ENCODE measurements around the gene SLC7A14. TPM values are rescaled to one million over a fixed set of nuclear protein-coding genes. Genes with fewer than 3 reads are reported as not detected.

Gene SLC7A14
- total RNA-seq = not detected in 2 replicates

DNA sequence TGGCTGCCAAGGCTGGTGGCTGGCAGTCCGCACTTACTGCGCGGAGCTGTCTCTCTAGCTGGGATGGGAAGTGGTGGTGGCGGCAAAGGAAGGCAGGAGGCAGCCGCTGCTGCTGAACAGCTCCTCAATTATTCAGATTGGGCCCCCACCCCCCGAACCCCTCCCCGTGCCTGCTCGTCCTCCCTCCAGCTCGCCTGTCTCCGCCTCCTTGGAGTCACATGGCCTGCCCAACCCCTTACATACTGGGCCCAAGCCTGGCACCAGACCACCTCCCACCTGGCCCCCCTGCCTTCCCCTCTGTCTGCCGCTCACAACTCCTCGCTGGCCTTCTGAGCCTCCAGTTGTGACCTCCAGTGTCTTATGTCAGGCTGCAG is at the start of gene SLC7A14:
SLC7A14 (minus strand) TSS at position 139 of the 374 bp plus-strand sequence. CDS start 59,139 bp downstream, outside the sequence.
- intact Hi-C loops (cut with micrococcal nuclease) = loop anchor here (10.0 kb wide), 2 partner anchors 171 to 921 kb away; partner anchors contain the start of genes CLDN11 and MECOM

DNA sequence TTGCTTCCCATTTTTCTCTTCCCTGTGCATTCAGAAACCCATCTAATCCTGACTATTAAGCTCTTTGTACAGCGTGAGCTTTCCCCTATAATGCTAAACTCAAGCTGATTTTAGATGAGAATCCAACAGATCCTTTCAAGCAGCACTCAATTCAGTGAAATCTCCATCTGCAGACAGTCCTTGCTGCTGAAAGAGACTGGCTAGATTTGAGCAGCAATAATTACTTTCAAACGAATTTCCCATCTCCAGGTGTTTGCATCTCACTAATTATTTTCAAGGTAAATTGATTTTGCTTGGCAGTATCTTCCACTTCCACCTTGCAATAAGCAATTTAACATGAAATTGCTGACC is 49.5 kb upstream of the SLC7A14 start:
- intact Hi-C loops (cut with micrococcal nuclease) = no loop called here

DNA sequence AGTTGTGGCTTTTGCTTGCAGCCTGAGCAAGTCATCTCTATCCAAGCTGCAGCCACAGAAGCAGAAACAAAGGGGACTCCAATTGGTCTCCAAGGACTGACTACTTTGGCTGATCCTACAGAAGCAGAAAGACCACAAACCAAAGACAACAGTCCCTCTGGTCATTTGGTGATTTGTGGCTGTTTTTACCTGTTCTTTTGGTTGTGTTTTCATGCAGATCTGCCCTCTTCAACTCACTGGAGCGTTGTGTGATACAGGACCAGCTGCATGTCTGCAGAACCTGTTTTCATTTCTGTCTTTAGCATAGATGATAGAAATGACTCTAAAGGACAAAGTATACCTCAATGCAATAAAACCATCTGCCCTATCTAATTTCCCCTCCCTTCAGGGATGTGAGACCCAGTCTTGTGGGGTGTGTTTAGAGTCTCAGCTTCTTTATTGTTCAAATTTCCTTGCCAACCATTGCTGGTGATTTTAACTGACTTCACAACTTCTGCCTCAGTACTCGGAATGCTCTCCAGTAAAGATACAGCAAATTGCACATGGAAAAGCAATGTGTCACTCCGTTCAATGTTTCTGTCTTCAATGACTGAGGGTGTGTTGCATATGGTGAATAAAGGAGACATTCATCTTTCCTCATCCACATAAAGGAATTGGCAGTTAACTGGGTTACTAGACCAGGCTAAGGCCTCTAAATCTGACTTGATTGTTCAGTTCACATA is 48.9 kb upstream of the SLC7A14 start:
- intact Hi-C loops (cut with micrococcal nuclease) = no loop called here

DNA sequence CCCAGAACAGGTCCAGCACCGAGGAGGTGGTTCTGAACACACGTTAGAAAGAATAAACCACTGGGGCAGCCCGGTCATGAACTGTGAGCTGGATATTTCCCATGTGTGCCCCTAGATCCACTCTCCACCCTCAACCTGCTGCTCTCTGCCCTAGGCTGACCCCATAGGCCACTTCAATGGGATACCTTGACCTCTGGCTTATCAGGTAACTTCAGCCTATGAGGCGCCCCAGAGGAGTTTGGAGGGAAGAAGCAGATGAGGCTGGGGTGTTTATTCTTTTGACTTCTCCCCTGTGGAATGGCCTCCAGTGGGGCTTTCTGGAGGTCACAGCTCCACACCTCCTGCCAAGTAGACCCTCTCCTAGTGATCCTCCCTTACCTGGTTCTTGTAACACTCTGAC is 47.7 kb upstream of the SLC7A14 start:
- intact Hi-C loops (cut with micrococcal nuclease) = no loop called here

DNA sequence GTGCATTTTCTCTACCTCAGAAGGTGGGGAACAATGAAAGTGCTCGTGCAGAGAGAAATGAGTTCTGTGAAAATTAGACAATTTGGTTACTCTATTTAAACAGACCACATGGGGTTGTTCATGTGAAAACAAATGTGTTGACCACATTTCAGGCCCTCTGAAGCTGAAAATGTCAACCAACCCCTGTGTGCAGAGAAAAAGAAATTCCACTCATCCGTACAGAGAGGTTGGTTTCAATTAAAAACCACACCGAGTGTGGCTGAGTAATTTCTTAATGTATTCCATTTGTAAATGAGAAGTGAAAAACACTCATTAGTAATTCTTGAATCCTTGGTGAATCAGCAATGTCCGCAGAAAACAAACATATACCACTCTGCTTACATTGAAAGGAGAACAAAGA is 46.9 kb upstream of the SLC7A14 start:
- intact Hi-C loops (cut with micrococcal nuclease) = no loop called here

DNA sequence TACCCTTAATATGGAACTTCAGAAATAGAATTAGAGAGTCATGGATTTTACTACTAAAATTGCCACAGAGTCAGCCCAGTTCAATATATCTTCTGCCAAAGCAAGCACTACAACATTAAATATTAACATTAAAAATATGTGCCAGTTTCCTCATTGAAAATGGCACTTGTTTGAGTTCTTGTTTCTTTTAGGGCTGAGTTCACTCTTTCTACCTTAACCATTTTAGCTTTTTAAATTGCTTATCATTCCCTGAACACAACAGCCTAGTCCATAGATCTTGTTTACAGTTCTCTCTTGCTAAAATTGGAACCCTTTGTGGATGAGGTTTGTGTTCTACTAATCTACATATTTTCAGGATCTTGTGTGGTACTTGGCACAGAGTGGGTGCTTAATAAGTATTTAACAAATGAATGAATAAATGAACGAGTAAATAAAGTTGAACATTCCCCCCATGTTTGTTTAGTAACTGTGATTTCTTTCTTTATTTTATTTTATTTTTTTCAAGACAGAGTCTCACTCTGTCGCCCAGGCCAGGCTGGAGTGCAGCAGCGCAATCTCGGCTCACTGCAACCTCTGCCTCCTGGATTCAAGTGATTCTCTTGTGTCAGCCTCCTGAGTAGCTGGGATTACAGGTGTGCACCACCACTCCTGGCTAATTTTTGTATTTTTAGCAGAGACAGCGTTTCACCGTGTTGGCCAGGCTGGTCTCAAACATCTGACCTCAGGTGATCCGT is 46.0 kb upstream of the SLC7A14 start:
- intact Hi-C loops (cut with micrococcal nuclease) = no loop called here

DNA sequence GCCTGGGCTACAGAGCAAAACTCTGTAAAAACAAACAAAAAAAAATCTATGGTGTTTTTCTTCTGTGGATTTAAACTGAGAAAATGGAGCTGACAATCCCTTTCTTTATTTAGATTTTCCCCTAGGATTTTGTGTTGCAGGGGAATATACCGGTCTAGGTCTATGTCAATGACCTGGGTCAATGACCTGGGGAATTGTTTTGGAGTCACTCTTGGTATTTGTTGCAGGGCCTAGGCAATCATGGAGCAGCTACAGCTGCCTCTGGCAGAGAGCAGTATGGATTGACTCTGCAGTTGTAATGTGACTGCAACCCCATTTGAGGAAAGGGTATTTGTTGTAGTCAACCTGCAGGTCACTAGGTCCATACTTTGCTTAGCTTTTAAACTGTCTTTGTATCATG is 37.6 kb upstream of the SLC7A14 start:
- intact Hi-C loops (cut with micrococcal nuclease) = no loop called here

DNA sequence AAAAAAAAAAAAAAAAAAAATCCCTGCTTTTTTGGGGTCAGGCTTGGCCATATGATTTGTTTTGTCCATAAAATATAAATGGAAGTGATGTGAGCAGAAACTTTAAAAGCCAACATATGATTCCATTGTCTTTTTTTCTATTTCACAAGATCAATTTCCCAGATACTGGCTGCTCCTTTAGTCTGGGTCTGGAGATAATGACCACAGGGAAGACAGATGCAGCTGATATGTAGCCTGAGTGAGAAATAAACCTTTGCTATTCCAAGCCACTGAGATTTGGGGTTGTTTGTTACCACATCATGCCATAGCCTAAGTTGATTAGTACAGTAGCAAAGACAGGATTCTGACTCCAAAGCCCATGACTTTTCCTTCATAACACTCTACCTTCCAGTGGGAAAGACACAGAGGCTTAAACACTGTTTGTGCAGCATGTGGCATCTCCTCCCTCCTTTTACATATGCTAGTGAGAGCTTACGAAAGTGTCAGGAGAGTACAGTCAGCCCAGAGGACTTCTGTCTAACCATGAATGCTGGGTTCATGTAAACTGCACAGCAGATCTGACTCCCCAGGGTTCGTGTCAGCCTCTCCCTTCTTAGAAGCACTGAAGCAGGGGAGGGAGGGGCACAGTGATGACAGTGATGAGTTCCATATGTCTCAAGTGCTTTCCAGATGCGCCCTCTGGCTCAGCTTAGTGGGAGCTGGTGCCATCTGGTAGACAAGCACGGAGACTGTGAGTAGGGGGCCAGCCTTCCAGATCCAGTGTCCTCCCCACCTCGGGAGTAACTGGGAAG is 36.7 kb upstream of the SLC7A14 start:
- intact Hi-C loops (cut with micrococcal nuclease) = no loop called here

DNA sequence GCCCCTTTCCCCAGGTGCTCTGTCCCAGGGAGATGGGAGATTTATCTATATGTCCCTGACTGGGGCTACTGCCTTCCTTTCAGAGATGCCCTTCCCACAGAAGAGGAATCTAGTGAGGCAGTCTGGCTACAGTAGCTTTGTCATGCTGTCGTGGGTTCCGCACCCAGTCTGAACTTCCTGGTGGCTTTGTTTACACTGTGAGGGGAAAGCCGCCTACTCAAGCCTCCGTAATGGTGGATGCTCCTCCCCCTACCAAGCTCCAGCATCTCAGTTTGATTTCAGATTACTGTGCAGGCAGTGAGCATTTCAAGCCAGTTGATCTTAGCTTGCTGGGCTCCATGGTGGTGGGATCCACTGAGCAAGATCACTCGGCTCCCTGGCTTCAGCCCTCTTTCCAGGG is 35.4 kb upstream of the SLC7A14 start:
- intact Hi-C loops (cut with micrococcal nuclease) = no loop called here

DNA sequence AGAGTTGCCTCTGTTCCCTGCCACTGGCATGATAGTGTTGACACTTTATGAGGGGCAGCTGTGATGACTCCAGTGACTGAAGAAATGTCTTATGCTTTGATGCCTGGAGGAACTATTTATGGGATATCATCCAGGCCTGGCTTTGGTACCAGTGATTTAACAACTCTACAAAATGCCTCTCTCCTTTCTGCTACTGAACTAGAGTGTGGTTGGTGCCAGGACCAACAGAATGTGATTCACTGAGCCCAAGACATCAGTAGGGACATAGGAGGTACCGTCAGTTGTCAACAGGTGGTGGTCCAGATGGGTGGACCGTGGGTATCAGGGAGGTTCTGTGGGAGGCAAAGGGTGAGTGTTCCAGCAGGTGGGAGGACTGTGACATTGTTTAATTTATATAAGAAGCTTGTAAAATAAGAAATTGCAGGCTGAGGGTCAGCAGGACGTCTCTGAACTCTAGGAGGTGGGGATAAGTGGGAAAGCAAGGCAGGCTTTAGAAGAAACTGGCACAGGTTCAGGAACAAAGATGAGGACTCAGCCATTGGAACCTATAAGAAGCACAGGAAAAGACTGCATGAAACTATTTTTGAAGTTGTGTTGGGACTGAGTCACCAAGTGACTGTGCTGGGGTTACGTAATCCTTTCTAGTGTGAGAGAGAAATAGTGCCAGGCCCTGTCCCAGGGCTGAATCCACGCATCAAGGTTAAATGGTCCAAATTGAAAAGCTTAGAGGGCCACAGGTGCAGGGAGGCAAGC is 28.5 kb upstream of the SLC7A14 start:
- intact Hi-C loops (cut with micrococcal nuclease) = no loop called here

DNA sequence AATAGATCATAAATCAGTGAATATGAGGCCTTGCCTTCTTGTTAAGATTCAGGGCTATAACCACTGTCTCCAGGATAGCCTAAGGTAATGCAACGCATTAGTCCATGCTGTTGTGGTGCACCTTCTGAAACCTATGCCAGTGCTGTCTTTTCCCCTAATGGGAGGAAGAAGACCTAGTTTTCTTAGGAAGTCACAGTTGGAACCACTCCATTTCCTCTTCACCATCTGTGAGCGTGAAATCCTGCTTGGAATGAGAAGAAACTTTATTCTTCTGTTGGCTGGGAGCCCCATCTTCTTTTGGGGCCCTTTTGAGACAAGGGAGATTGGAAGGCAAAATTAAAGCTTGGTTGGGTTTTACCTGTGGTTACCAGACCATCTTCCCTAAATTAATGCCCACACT is 25.9 kb upstream of the SLC7A14 start:
- intact Hi-C loops (cut with micrococcal nuclease) = no loop called here

DNA sequence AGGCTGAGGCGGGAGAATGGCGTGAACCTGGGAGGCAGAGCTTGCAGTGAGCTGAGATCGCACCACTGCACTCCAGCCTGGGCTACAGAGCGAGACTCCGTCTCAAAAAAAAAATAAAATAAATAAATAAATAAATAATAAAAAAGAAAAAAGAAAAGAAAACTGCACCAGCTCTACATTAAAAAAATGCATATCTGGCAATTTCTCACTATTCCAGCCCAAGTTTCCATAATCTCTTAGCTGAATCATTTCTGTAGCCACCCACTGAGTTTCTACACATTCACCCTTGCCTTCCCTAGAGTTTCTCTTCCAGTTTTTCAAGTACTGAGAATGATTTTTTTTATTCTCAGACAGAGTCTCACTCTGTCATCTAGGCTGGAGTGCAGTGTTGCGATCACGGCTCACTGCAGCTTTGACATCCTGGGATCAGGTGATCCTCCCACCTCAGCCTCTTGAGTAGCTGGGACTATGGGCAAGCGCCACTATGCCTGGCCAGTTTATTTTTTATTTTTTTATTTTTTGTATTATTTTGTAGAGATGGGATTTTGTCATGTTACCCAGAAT is 24.5 kb upstream of the SLC7A14 start:
- intact Hi-C loops (cut with micrococcal nuclease) = no loop called here

DNA sequence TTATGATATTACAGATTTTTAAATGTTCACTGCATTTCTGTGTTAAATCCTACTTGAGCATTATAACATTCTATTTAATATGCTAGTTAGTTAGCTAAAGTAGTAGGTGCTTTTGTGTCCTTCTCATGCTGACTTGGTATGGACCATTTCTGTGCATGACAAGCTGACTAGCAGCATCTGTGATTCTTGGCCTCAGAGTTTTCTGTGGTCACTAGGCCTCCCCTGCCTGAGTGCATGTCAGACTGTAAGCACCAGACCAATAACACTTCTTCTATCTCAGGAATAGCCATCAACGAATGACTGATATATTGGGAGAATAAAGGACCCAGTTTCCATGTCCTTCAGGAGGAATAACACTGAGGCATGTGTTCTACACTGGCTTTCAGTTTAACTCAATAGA is 22.6 kb upstream of the SLC7A14 start:
- intact Hi-C loops (cut with micrococcal nuclease) = no loop called here

DNA sequence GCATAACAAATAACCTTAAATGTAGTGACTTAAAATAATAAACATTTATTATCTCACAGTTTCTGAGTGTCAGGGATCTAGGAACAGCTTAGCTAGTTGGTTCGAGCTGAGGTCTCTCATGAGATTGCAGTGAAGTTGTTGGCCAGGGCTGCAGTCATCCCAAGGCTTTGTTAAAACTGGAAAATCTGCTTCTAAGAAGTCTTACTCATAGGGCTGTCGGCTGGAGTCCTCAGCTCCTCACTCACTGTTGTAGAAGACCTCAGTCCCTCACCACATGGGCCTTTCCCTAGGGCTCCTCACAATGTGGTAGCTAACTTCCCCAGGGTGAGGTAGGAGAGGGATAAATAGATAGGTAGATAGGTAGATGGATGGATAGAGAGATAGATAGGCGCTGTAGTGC is 20.8 kb upstream of the SLC7A14 start:
- intact Hi-C loops (cut with micrococcal nuclease) = no loop called here

DNA sequence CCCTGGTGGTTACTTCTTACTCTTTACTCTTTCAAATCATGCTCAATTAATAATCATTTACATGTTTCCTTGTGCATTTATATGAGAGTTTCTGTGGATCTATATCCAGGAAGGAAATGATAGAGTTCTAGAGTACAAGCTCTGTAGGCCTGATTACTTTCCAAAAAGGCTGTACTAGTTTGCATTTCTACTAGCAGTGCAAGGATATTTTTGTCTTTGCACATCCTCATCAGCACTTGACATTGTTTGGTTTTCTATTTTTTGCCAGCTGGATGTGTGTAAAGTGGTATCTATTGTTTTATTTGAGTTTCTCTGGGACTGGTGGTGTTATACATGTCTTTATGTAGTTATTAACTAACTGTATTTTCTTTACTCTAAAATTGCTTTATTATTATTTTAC is 19.6 kb upstream of the SLC7A14 start:
- intact Hi-C loops (cut with micrococcal nuclease) = no loop called here

DNA sequence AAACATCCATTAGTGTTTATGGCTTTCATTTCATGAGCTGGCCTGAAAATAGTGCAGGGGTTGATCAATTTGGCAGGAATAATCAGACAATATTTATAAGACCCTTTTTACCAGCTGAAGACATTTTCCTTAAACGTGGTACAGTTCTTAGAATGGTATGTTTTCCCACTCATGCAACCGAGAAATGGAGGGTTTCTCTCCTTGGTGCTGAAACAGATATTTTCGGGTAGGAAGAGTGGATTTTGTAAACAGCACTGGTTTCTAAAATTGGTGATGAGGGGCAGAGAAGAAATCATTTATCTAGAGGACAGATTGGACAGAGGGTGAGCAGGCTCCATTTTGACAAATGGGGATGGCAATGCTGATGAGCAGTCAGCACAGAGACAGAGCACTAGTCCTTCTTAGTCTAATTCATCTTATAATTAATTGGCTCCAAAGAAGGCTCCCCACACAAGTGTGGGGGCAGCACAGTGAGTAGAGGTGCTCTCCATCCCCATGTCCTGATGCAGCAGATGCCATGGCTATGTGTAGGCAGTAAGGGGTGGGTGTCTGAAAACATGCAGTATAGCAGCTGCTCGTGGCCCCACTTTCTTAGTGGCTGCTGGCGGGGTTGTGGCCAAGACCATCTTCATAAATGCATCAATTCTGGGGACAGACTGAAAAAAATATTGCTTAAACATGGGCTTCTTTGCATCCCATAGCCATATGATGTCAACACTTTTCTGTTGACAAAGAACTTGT is 18.1 kb upstream of the SLC7A14 start:
- intact Hi-C loops (cut with micrococcal nuclease) = no loop called here

DNA sequence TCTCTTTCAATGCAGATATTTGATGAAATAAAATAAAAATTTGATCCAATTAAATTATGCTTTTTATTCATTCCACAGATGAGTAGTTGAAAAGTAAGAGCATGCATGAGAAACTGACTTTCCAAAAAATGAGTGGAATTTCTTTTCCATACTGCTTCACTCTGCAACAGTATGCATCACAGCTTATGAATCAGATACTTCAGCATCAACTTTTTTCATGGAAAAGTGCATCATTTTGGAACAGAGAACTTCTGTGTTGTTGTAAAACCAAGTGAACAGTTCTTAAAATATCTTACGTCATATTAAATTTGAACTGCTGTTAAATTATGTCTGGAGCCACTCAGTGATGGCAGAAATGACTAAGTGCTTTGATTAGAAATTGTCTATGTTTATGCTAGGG is 16.7 kb upstream of the SLC7A14 start:
- intact Hi-C loops (cut with micrococcal nuclease) = no loop called here

DNA sequence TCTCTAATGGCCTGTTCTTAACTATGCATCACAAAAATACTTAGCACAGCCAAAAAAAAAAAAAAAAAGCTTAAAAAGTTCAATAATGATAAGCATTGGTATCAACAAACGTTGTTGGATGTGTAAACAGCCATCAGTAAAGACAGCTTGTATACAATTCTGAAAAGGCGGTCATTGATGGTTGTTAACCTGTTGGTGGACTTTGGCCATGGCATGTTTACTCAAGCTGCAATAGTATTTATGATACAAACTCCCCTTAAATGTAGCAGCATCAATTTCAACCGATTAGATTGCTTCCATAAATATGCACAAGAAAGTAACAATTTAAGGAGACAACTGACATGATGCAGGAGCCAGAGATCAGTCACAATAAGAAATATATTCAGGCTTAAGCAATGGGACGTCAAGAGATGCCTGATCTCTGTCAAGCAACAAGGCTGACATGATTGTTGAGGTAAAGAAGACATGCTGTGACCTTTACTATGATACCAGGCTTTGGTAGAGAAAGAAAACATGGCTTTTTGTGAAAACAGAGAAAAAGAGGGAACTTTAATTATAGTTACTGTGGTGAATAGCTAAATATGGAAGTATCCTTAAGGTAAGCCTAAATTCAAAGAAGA is 14.2 kb upstream of the SLC7A14 start:
- intact Hi-C loops (cut with micrococcal nuclease) = no loop called here

DNA sequence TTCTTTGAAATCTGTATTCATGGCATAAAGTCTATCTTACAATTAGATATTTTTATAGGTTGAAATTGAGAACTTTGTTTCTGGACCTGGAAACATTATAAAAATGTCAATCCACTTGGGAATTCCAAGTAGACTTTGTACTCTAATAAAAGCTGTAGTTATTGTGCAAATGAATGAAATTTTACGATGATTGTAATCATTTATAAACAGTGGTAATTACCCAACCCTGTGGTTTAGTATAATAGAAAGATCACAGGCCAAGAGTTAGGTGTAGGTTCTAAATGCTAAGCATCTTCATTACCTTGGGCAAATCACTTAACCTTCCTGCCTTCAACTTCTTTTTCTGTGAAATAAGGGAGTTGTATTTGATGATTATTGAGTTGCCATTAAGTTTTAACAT is 13.2 kb upstream of the SLC7A14 start:
- intact Hi-C loops (cut with micrococcal nuclease) = no loop called here

DNA sequence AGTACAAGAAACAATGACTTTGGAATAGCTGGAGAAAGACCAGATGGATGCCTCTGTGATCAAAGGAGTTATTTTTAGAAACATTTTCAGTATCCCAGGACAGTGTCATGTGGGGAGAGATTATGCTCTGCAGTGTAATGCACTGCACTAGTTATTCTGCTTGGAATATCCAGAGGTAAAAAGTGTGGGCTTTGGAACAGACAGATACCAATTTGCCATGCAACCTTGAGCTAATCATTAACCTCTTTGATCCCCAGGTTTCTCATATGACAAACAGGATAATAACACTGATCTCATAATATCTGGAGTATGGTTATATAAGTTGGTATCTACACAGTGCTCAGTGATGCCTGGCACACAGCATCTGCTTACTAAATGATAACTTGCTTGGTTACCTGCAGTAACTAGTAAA is 12.2 kb upstream of the SLC7A14 start:
- intact Hi-C loops (cut with micrococcal nuclease) = no loop called here

Measured in T-helper 1 cell treated with Interleukin-12 subunit alpha and Interleukin-12 subunit beta and Interleukin-4 antibody, amounts not matched to agents 30 ng/mL and 1 ng/mL, for 36 hours (primary cell).